RWPE2 (cell line): ENCODE measurements around the gene THRB.

Experiments
- ATAC-seq: fragments of 200-7000 bp; cut with Tn5 transposase; 3 replicates; pipeline ENCODE4 v1.9.1; 2021; ENCODE audit warnings: low read depth
- DNase-seq: peaks from one replicate; pipeline ENCODE4 v3.0.0-alpha.2; 2020; ENCODE audit warnings: low spot score
- H3K27ac ChIP-seq: fragments of 450-650 bp; 2 replicates; pipeline ENCODE4 v1.5.1; 2017; ENCODE audit warnings: mild to moderate bottlenecking; ENCODE audit not compliant: poor library complexity, severe bottlenecking
- H3K27me3 ChIP-seq: fragments of 250-450 bp; sonication (Bioruptor Pico); 2 replicates; pipeline ENCODE4 v1.5.1; 2021; ENCODE audit warnings: mild to moderate bottlenecking, moderate library complexity; ENCODE audit not compliant: insufficient read depth, poor library complexity, severe bottlenecking
- H3K36me3 ChIP-seq: fragments of 250-450 bp; sonication (Bioruptor Pico); 2 replicates; pipeline ENCODE4 v1.5.1; 2020; ENCODE audit warnings: low read depth, mild to moderate bottlenecking, moderate library complexity
- H3K4me1 ChIP-seq: fragments of 250-450 bp; sonication (Bioruptor Pico); 2 replicates; pipeline ENCODE4 v1.5.1; 2021; ENCODE audit warnings: mild to moderate bottlenecking, moderate library complexity; ENCODE audit not compliant: insufficient read depth, poor library complexity, severe bottlenecking
- H3K4me3 ChIP-seq: fragments of 250-450 bp; sonication (Bioruptor Pico); 2 replicates; pipeline ENCODE4 v1.5.1; 2021; ENCODE audit warnings: mild to moderate bottlenecking, moderate library complexity; ENCODE audit not compliant: severe bottlenecking
- H3K9me3 ChIP-seq: fragments of 250-450 bp; sonication (Bioruptor Pico); 2 replicates; pipeline ENCODE4 v1.5.1; 2021; ENCODE audit warnings: mild to moderate bottlenecking, moderate library complexity; ENCODE audit not compliant: severe bottlenecking
- TF ChIP-seq, protein P1 (sequence below): fragments of 450-650 bp; IDR thresholded peaks from one replicate; pipeline ENCODE4 v1.5.1; 2017; ENCODE audit warnings: mild to moderate bottlenecking, moderate library complexity; ENCODE audit not compliant: poor library complexity, severe bottlenecking

THRB gene

DNA sequence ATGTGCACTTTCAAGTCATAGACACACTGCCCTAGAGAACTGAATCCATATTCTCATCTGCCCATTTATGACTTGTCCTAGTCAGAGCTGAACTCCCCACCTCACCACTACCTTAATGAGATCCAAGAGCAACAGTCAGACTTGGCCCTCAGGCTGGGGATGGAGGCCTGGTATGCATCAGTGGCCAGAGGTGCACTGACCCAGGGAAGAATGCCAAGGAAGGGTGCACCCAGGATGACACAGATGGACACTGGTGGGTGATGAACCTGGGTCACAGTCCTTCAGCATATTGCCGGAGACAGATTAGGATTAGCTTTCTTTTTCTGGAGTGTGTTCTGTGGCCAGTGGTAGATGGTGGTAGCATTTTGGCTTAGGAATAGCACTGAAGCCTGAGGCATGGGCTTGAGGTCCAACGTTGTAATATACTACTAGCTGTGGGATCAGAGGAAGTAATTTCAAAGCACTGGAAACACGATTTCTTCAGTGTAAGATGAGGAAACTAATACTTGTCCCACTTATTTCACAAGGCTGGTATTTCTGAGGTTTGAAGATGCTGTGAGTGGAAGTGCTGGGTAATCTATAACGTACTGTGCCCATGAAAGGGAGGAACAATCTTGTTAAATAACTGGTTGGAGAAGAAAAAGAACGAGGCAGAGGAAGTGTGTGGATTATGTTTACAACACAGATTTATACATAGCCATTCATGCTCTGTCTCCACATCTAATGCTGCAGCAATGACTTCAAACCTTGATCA lies 265.0 kb downstream of the THRB start:
- Histone ChIP-seq H3K36me3 (no peaks in the 10 kb centered on the region), H3K9me3 (no peaks in the 10 kb centered on the region), H3K27ac (no peak overlapping the region), H3K4me3 (no peak overlapping the region), H3K27me3 (no peaks in the 10 kb centered on the region), H3K4me1 (no peaks in the 10 kb centered on the region)
- TF ChIP-seq, protein P1, sequence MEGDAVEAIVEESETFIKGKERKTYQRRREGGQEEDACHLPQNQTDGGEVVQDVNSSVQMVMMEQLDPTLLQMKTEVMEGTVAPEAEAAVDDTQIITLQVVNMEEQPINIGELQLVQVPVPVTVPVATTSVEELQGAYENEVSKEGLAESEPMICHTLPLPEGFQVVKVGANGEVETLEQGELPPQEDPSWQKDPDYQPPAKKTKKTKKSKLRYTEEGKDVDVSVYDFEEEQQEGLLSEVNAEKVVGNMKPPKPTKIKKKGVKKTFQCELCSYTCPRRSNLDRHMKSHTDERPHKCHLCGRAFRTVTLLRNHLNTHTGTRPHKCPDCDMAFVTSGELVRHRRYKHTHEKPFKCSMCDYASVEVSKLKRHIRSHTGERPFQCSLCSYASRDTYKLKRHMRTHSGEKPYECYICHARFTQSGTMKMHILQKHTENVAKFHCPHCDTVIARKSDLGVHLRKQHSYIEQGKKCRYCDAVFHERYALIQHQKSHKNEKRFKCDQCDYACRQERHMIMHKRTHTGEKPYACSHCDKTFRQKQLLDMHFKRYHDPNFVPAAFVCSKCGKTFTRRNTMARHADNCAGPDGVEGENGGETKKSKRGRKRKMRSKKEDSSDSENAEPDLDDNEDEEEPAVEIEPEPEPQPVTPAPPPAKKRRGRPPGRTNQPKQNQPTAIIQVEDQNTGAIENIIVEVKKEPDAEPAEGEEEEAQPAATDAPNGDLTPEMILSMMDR = no peak
- DNase-seq (no peak), ATAC-seq (no peak)

DNA sequence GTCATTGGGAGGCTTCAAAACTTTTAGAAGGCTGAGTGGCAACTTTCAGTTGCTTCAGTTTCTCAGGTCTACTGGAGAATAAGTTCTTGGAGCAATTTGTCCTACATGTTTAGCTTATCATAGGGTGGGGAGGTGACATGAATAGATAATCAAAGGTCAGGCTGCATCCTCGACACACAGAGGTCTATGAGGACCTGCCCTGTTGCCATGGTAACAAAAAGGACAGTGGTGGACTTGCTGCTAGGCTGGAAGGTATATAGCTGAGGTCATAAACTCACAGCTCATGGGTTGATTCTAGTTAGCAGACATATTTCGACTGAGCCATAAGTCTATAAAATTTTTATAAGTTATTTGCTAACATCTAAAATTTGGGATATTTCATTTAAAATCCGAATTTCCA lies 267.0 kb downstream of the THRB start:
- Histone ChIP-seq H3K4me3 (no peak overlapping the region), H3K4me1 (no peaks in the 10 kb centered on the region), H3K27me3 (no peaks in the 10 kb centered on the region), H3K36me3 (no peaks in the 10 kb centered on the region), H3K9me3 (no peaks in the 10 kb centered on the region), H3K27ac (no peak overlapping the region)
- no peak for ATAC-seq
- TF ChIP-seq, protein P1 = no peak
- DNase-seq = no peak

DNA sequence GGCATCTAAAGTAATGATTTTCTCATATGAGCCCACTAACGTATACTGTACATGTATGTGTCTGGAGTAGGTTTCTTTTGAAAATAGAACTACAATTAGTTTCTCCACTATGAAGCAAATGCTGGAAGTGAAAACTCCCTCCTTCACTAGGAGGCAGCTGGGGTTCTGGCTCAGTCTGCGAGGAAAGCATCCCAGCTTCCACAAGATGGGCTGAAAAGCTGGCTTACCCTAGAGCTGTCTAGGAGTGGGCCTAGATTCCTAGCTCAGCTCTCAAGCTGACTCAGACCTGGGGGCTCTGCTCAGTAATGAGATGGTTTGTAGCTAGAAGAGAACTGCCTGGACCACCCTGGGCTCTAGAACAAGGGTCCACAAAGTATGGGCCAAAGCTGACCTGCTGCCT lies 268.3 kb downstream of the THRB start:
- Histone ChIP-seq H3K27me3 (no peaks in the 10 kb centered on the region), H3K9me3 (no peaks in the 10 kb centered on the region), H3K4me1 (peaks cover 4% of the 10 kb centered on the region), H3K36me3 (no peaks in the 10 kb centered on the region), H3K4me3 (no peak overlapping the region), H3K27ac (no peak overlapping the region)
- no peak for DNase-seq
- no peak for ATAC-seq
- TF ChIP-seq, protein P1 = no peak

DNA sequence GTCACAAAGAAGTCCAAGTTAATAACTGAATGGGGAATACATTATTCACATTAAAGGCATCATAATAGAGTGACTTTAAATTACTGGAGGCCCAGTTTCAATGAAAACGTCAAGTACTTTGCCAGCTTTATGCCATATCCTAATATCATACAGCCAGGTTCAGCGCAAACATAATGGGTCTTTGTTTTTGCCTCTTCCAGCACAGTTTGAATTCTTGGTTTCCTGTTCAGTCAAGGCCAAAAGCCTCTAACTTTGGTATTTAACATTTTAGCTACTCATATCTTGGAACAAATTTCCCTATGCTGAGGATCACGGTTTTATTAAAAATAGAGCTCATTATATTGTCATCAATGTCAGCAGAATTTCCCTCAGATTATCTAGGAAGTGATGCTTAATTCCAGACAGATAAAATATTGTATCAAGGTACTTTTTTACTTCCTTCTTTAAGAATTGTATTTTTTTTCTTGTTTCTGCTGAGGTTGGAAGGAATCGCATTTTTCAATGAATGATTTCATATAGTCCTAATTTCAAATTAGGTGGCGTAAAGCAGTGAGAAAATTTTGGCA lies 269.2 kb downstream of the THRB start:
- ATAC-seq (no peak), DNase-seq (no peak)
- Histone ChIP-seq H3K36me3 (no peaks in the 10 kb centered on the region), H3K27me3 (no peaks in the 10 kb centered on the region), H3K4me1 (peaks cover 13% of the 10 kb centered on the region), H3K4me3 (no peak overlapping the region), H3K27ac (no peak overlapping the region), H3K9me3 (no peaks in the 10 kb centered on the region)
- TF ChIP-seq, protein P1 = no peak
